Body of pancreas (tissue), 4 donors: ENCODE data around the gene CDR2L.

Experiments used
- CTCF ChIP-seq, 7 experiments: fragments of 450-650 bp in 4 of 7; fragments of 200-600 bp in 3 of 7; sonication (generic) in 3 of 7; IDR thresholded peaks; one replicate each; pipeline ENCODE4 v1.5.1; 2016 to 2019; ENCODE audit warnings: antibody characterized with exemption in 7 of 7
- POLR2A ChIP-seq, 3 donors: fragments of 450-650 bp; IDR thresholded peaks; one replicate each; pipeline ENCODE4 v1.6.1; 2016; ENCODE audit warnings: antibody characterized with exemption in 3 of 3, mild to moderate bottlenecking in 2 of 3

GRCh38 chr17:75004371-75004770 is 16.9 kb downstream of the CDR2L start:
- TF ChIP-seq CTCF (IDR thresholded peaks at IDR 0.05), result no peak
- TF ChIP-seq POLR2A (IDR thresholded peaks at IDR 0.05), result no peak
